ENCODE results near the gene EEA1.
"Not testable (repeated sequence)": the region's sequence is repeated elsewhere in the genome, so short reads cannot be mapped to it uniquely, and the experiment has no call there.

The EEA1 gene

GRCh38 chr12:92928962-92929915 is at the start of gene EEA1:
TSS of gene EEA1 (minus strand) at chr12:92929295. CDS start at chr12:92929066, 229 bp downstream.
- DNase-seq (ENCODE audit: low spot score) = peak; percentile 99

- no peak for DNase-seq (ENCODE audit: low spot score)
Measured at GRCh38 chr12:92978607-92979006, 49.5 kb upstream of the EEA1 start.

GRCh38 chr12:92977326-92977725 is 48.2 kb upstream of the EEA1 start:
- no peak for DNase-seq (ENCODE audit: low spot score)

GRCh38 chr12:92974759-92975158 is 45.7 kb upstream of the EEA1 start:
- no peak for DNase-seq (ENCODE audit: low spot score)

GRCh38 chr12:92973614-92974013 is 44.5 kb upstream of the EEA1 start:
- DNase-seq (ENCODE audit: low spot score) = no peak

- DNase-seq (ENCODE audit: low spot score) = peak; percentile 46
Measured at GRCh38 chr12:92971859-92972524, 42.9 kb upstream of the EEA1 start.

- no peak for DNase-seq (ENCODE audit: low spot score)
Measured at GRCh38 chr12:92968176-92968813, 39.2 kb upstream of the EEA1 start.

- DNase-seq (ENCODE audit: low spot score) = not testable (repeated sequence)
Measured at GRCh38 chr12:92964378-92964777, 35.3 kb upstream of the EEA1 start.

GRCh38 chr12:92961949-92962348 is 32.9 kb upstream of the EEA1 start:
- DNase-seq (ENCODE audit: low spot score) = no peak

- peak; percentile 12 for DNase-seq (ENCODE audit: low spot score)
Measured at GRCh38 chr12:92955997-92956663, 27.0 kb upstream of the EEA1 start.

GRCh38 chr12:92953747-92954146 is 24.7 kb upstream of the EEA1 start:
- no peak for DNase-seq (ENCODE audit: low spot score)

- DNase-seq (ENCODE audit: low spot score) = no peak
Measured at GRCh38 chr12:92952394-92952793, 23.3 kb upstream of the EEA1 start.

GRCh38 chr12:92951006-92951405 is 21.9 kb upstream of the EEA1 start:
- no peak for DNase-seq (ENCODE audit: low spot score)

- no peak for DNase-seq (ENCODE audit: low spot score)
Measured at GRCh38 chr12:92950011-92950410, 20.9 kb upstream of the EEA1 start.

GRCh38 chr12:92949466-92949865 is 20.4 kb upstream of the EEA1 start:
- no peak for DNase-seq (ENCODE audit: low spot score)

- DNase-seq (ENCODE audit: low spot score) = no peak
Measured at GRCh38 chr12:92947589-92948215, 18.6 kb upstream of the EEA1 start.

- no peak for DNase-seq (ENCODE audit: low spot score)
Measured at GRCh38 chr12:92945659-92946220, 16.6 kb upstream of the EEA1 start.

GRCh38 chr12:92943482-92944250 is 14.6 kb upstream of the EEA1 start:
- DNase-seq (ENCODE audit: low spot score) = no peak

- DNase-seq (ENCODE audit: low spot score) = no peak
Measured at GRCh38 chr12:92942905-92943304, 13.8 kb upstream of the EEA1 start.

GRCh38 chr12:92939116-92939515 is 10.0 kb upstream of the EEA1 start:
- no peak for DNase-seq (ENCODE audit: low spot score)

- DNase-seq (ENCODE audit: low spot score) = no peak
Measured at GRCh38 chr12:92938638-92939037, 9.5 kb upstream of the EEA1 start.
